WTC11 (cell line): ENCODE data around the gene WNT3A. TPM values are rescaled to one million over a fixed set of nuclear protein-coding genes. Genes with fewer than 3 reads are reported as not detected.

Experiments used
- ATAC-seq: fragments of 200-7000 bp; cut with Tn5 transposase; 2 replicates; pipeline ENCODE4 v1.10.0; 2021; ENCODE audit warnings: mild to moderate bottlenecking, moderate library complexity
- CTCF ChIA-PET: fragments of 300-600 bp; sonication (Branson Sonifier 250); formaldehyde crosslinking; loops from one replicate; lab custom pipeline; 2021; ENCODE audit warnings: antibody characterized with exemption; lab: Charles Lee
- POLR2A ChIA-PET: fragments of 350-600 bp; sonication (Branson Sonifier 250); formaldehyde crosslinking; loops from one replicate; lab custom pipeline; 2021; ENCODE audit warnings: antibody characterized with exemption; lab: Charles Lee
- DNase-seq: peaks from one replicate; pipeline ENCODE4 v3.0.0; 2021; ENCODE audit warnings: low spot score
- H3K27ac Mint-ChIP-seq: 2 replicates; pipeline ENCODE4 v1.8.0; 2021; ENCODE audit warnings: mixed read lengths
- H3K27me3 Mint-ChIP-seq: 2 replicates; pipeline ENCODE4 v1.8.0; 2021; ENCODE audit warnings: low read depth, mild to moderate bottlenecking, moderate library complexity, mixed read lengths
- H3K36me3 Mint-ChIP-seq: 2 replicates; pipeline ENCODE4 v1.8.0; 2021; ENCODE audit warnings: mixed read lengths
- H3K4me1 Mint-ChIP-seq: 2 replicates; pipeline ENCODE4 v1.8.0; 2022; ENCODE audit warnings: mixed read lengths
- H3K4me3 Mint-ChIP-seq: 2 replicates; pipeline ENCODE4 v1.8.0; 2021; ENCODE audit warnings: mild to moderate bottlenecking, moderate library complexity, mixed read lengths
- H3K9me3 Mint-ChIP-seq: 2 replicates; pipeline ENCODE4 v1.8.0; 2021; ENCODE audit warnings: mixed read lengths
- CBFB ChIP-seq: sonication (generic); formaldehyde crosslinking; IDR thresholded peaks from 2 replicates; pipeline ENCODE4 v1.8.1; 2022; ENCODE audit warnings: mild to moderate bottlenecking, low read depth, missing genetic modification reagents
- JUN ChIP-seq: sonication (generic); formaldehyde crosslinking; IDR thresholded peaks from 2 replicates; pipeline ENCODE4 v1.8.0; 2023; ENCODE audit warnings: mild to moderate bottlenecking, missing genetic modification reagents
- NFYB ChIP-seq: sonication (generic); formaldehyde crosslinking; conservative IDR thresholded peaks from 2 replicates; pipeline ENCODE4 v1.8.0; 2022; ENCODE audit warnings: low read depth, missing genetic modification reagents
- ZNF121 ChIP-seq: sonication (generic); formaldehyde crosslinking; IDR thresholded peaks from 2 replicates; pipeline ENCODE4 v1.8.0; 2023; ENCODE audit warnings: missing genetic modification reagents
- ZNF232 ChIP-seq: sonication (generic); formaldehyde crosslinking; IDR thresholded peaks from 2 replicates; pipeline ENCODE4 v1.8.0; 2022; ENCODE audit warnings: mild to moderate bottlenecking, missing genetic modification reagents
- ZNF416 ChIP-seq: fragments of 250-450 bp; sonication (Bioruptor Pico); IDR thresholded peaks from 2 replicates; pipeline ENCODE4 v1.9.0; 2021; ENCODE audit warnings: mild to moderate bottlenecking, inconsistent platforms
- total RNA-seq: library from RNA; stranded (reverse); gene quantifications from 3 replicates; pipeline ENCODE4 v1.2.3, GENCODE V29; 2021
- TF ChIP-seq, protein P1 (sequence below): sonication (generic); formaldehyde crosslinking; IDR thresholded peaks from 2 replicates; pipeline ENCODE4 v1.8.1; 2022; ENCODE audit warnings: low read depth, mild to moderate bottlenecking, moderate library complexity, missing genetic modification reagents, borderline replicate concordance
- TF ChIP-seq, protein P2 (sequence below): fragments of 200-600 bp; IDR thresholded peaks from 2 replicates; pipeline ENCODE4 v1.8.0; 2022; ENCODE audit warnings: antibody characterized with exemption
- TF ChIP-seq, protein P3 (sequence below): fragments of 250-450 bp; sonication (Bioruptor Pico); IDR thresholded peaks from 2 replicates; pipeline ENCODE4 v1.9.0; 2021; ENCODE audit warnings: mild to moderate bottlenecking, borderline replicate concordance
- TF ChIP-seq, protein P4 (sequence below): fragments of 250-450 bp; sonication (Bioruptor Pico); conservative IDR thresholded peaks from 2 replicates; pipeline ENCODE4 v1.9.0; 2021; ENCODE audit warnings: mild to moderate bottlenecking
- TF ChIP-seq, protein P5 (sequence below): sonication (generic); formaldehyde crosslinking; IDR thresholded peaks from 2 replicates; pipeline ENCODE4 v1.8.0; 2023; ENCODE audit warnings: mild to moderate bottlenecking, missing genetic modification reagents

WNT3A gene
- total RNA-seq, 1 experiment from 2014 or later: 0.17 TPM

DNA sequence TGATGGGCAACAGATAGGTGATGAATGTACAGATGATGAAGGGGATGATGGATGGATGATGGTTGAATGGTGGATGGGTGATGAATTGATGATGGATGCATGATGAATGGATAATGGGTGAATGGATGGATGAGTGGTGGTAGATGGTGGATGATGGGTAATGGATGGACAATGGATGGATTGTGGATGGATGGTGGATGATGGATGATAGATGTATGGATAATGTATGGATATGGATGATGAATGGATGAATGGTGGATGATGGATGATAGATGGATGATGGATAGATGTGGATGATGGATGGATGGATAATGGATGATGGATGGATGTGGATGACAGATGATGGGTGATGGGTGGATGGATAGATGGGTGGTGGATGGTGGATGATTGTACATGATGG lies 35.7 kb downstream of the WNT3A start:
- TF ChIP-seq, protein P1, sequence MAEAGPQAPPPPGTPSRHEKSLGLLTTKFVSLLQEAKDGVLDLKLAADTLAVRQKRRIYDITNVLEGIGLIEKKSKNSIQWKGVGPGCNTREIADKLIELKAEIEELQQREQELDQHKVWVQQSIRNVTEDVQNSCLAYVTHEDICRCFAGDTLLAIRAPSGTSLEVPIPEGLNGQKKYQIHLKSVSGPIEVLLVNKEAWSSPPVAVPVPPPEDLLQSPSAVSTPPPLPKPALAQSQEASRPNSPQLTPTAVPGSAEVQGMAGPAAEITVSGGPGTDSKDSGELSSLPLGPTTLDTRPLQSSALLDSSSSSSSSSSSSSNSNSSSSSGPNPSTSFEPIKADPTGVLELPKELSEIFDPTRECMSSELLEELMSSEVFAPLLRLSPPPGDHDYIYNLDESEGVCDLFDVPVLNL (CRISPR knock-in tag): no peak
- CTCF ChIA-PET: no interaction called here
- H3K4me3 Mint-ChIP-seq: no peak overlapping the region

DNA sequence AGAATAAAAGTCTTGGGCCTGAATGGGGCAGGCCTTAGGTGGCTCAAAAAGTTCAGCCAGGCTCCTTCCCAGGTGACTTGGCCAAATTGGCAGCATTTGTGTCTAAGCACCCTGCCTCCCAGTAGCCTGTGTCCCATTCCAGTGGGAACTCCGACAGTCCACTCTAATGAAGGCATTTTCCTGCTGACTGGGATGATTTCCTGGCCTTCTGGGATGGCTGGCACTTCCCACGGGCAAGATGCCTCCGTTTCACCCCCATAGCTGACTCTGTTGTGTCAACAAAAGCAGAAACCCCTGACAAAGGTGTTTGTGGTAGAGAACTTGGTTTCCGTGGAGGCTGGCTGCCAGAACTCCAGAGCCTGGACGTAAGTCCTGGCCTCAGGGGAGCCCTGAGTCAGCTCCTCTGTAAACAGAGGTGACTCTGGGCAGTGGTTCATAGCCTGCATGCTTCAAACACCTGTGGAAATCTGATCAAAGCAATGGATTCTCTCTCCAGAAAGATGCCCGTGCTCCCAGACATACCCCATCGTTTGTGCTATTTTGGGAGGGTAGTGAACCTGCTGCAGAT lies 36.6 kb downstream of the WNT3A start:
- H3K4me1 Mint-ChIP-seq: peaks cover 13% of the 10 kb centered on the region; the same call in 1 of the 2 replicates
- ChIA-PET POLR2A (no interaction called here), CTCF (no interaction called here)
- no peak overlapping the region for H3K4me3 Mint-ChIP-seq
- H3K9me3 Mint-ChIP-seq: peaks cover 8% of the 10 kb centered on the region
- H3K36me3 Mint-ChIP-seq: no peaks in the 10 kb centered on the region
- TF ChIP-seq NFYB (CRISPR knock-in tag) (no peak), CBFB (CRISPR knock-in tag) (no peak), ZNF232 (CRISPR knock-in tag) (no peak), JUN (CRISPR knock-in tag) (no peak), ZNF416 (CRISPR knock-in tag) (no peak), ZNF121 (CRISPR knock-in tag) (no peak)
- TF ChIP-seq, protein P2, sequence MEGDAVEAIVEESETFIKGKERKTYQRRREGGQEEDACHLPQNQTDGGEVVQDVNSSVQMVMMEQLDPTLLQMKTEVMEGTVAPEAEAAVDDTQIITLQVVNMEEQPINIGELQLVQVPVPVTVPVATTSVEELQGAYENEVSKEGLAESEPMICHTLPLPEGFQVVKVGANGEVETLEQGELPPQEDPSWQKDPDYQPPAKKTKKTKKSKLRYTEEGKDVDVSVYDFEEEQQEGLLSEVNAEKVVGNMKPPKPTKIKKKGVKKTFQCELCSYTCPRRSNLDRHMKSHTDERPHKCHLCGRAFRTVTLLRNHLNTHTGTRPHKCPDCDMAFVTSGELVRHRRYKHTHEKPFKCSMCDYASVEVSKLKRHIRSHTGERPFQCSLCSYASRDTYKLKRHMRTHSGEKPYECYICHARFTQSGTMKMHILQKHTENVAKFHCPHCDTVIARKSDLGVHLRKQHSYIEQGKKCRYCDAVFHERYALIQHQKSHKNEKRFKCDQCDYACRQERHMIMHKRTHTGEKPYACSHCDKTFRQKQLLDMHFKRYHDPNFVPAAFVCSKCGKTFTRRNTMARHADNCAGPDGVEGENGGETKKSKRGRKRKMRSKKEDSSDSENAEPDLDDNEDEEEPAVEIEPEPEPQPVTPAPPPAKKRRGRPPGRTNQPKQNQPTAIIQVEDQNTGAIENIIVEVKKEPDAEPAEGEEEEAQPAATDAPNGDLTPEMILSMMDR: no peak
- TF ChIP-seq, protein P3, sequence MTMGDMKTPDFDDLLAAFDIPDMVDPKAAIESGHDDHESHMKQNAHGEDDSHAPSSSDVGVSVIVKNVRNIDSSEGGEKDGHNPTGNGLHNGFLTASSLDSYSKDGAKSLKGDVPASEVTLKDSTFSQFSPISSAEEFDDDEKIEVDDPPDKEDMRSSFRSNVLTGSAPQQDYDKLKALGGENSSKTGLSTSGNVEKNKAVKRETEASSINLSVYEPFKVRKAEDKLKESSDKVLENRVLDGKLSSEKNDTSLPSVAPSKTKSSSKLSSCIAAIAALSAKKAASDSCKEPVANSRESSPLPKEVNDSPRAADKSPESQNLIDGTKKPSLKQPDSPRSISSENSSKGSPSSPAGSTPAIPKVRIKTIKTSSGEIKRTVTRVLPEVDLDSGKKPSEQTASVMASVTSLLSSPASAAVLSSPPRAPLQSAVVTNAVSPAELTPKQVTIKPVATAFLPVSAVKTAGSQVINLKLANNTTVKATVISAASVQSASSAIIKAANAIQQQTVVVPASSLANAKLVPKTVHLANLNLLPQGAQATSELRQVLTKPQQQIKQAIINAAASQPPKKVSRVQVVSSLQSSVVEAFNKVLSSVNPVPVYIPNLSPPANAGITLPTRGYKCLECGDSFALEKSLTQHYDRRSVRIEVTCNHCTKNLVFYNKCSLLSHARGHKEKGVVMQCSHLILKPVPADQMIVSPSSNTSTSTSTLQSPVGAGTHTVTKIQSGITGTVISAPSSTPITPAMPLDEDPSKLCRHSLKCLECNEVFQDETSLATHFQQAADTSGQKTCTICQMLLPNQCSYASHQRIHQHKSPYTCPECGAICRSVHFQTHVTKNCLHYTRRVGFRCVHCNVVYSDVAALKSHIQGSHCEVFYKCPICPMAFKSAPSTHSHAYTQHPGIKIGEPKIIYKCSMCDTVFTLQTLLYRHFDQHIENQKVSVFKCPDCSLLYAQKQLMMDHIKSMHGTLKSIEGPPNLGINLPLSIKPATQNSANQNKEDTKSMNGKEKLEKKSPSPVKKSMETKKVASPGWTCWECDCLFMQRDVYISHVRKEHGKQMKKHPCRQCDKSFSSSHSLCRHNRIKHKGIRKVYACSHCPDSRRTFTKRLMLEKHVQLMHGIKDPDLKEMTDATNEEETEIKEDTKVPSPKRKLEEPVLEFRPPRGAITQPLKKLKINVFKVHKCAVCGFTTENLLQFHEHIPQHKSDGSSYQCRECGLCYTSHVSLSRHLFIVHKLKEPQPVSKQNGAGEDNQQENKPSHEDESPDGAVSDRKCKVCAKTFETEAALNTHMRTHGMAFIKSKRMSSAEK (CRISPR knock-in tag): no peak
- TF ChIP-seq, protein P4, sequence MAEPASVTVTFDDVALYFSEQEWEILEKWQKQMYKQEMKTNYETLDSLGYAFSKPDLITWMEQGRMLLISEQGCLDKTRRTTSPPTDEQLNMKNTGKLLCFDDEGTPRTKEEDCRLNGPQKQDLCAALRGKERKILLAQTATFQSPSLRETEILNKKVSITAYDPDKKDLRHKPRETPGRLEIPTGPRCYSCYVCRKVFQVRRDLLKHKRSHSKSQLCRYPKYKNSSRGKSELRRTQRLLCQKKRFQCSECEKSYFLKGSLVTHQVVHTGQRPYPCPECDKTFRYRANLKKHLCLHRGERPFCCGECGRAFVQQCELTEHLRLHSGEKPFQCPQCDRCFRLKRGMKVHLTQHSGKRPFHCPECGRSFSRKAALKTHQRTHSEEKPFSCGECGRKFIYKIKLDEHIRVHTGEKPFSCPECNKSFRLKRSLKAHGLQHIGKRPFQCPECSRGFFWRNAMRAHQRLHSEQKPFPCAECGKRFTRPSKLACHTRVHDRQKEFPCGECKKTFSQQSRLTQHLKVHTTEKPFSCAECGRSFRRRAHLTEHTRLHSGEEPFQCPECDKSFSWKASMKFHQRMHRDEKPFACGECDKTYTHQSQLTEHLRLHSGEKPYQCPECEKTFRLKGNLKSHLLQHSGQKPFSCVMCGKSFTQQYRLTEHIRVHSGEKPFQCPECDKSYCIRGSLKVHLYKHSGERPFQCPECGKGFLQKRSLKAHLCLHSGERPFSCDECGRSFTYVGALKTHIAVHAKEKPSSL: no peak
- TF ChIP-seq, protein P1 (CRISPR knock-in tag): no peak
- TF ChIP-seq, protein P5, sequence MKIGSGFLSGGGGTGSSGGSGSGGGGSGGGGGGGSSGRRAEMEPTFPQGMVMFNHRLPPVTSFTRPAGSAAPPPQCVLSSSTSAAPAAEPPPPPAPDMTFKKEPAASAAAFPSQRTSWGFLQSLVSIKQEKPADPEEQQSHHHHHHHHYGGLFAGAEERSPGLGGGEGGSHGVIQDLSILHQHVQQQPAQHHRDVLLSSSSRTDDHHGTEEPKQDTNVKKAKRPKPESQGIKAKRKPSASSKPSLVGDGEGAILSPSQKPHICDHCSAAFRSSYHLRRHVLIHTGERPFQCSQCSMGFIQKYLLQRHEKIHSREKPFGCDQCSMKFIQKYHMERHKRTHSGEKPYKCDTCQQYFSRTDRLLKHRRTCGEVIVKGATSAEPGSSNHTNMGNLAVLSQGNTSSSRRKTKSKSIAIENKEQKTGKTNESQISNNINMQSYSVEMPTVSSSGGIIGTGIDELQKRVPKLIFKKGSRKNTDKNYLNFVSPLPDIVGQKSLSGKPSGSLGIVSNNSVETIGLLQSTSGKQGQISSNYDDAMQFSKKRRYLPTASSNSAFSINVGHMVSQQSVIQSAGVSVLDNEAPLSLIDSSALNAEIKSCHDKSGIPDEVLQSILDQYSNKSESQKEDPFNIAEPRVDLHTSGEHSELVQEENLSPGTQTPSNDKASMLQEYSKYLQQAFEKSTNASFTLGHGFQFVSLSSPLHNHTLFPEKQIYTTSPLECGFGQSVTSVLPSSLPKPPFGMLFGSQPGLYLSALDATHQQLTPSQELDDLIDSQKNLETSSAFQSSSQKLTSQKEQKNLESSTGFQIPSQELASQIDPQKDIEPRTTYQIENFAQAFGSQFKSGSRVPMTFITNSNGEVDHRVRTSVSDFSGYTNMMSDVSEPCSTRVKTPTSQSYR (CRISPR knock-in tag): no peak
- no peak overlapping the region for H3K27ac Mint-ChIP-seq
- ATAC-seq (no peak), DNase-seq (no peak)
- H3K27me3 Mint-ChIP-seq: peaks cover 32% of the 10 kb centered on the region

More for the DNA sequence above, 35.7 kb downstream of the WNT3A start:
- peaks cover 8% of the 10 kb centered on the region for H3K9me3 Mint-ChIP-seq
- H3K27me3 Mint-ChIP-seq: peaks cover 28% of the 10 kb centered on the region
- H3K4me1 Mint-ChIP-seq: peaks cover 14% of the 10 kb centered on the region; the same call in 1 of the 2 replicates
- no peak overlapping the region for H3K27ac Mint-ChIP-seq
- POLR2A ChIA-PET: no interaction called here
- DNase-seq: no peak
- no peak for ATAC-seq
- no peaks in the 10 kb centered on the region for H3K36me3 Mint-ChIP-seq
